ENCODE measurements around the gene WDR48. TPM values are rescaled to one million over a fixed set of nuclear protein-coding genes. Genes with fewer than 3 reads are reported as not detected.

The WDR48 gene
- total RNA-seq, 2 experiments from 2014 or later, result 38.7 to 40.4 TPM

DNA sequence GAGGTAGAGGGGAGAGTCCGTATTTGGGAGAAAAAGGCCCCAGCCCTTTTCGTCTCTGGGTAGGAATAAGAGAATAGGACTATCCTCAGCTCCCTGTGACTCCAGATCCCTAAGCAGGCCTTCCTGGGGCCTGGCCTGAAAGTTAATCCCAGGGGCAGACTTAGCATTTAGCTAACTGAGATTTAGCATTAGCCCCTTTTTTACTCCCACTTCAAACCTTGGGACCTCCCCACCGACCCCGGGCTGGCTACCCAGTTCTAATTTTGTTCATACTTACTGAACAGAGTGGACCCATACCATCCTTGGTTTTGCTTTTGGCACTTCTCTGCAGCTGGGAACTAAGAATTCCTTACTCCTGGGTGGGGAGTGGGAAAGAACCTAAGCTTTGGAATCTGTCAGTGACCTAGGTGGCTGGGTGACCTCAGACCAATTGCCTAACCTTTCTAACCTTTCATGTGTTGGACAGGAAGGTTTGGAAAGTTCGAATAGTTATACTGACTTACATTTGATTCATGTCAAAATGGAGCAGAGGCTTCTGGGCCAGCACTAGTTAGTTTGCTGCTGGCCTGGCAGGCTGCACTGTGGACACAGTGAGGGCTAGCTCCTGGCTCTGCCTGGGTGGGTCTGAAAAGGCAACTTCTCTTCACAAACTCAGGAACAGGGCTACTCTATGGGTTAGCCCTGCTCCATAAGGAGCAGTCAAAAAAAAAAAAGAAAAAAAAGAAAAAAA is 67.3 kb downstream of the WDR48 start:
- CTCF ChIA-PET, result interaction anchor here (1.8 to 2.0 kb wide), 2 partner anchors 9 to 169 kb away, joined by 5 to 8 read pairs; no protein-coding TSS in a partner anchor
- Mint-ChIP-seq H3K27ac (no peak overlapping the region), H3K4me3 (no peak overlapping the region)

DNA sequence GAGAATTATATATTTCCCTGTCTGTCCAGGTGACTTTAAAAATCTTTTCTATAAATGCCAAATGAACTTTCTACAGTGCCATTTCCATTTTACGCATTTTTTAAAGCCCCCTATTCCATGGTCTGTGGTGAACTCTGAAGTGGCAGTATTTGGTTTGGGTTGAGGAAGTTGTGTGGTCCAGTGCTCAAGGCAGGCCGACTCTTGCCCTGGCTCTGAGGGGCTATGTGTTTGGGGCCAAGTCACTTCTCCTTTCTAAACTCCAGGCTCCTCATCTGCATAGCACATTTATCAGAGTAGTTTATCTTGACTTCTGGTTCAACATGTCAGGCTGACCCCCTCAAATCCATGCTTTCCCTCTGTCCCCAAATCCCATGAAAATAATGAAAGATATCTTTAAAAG is 69.8 kb downstream of the WDR48 start:
- POLR2A ChIA-PET, result no interaction called here
- H3K27me3 Mint-ChIP-seq, result peaks cover 1% of the 10 kb centered on the region
- no peak overlapping the region for H3K4me3 Mint-ChIP-seq

More for the DNA sequence above, 67.3 kb downstream of the WDR48 start:
- Mint-ChIP-seq H3K9me3 (no peaks in the 10 kb centered on the region), H3K27me3 (peaks cover 1% of the 10 kb centered on the region), H3K36me3 (ENCODE audit: low read depth) (no peaks in the 10 kb centered on the region), H3K4me1 (no peaks in the 10 kb centered on the region)
- POLR2A ChIA-PET, result no interaction called here
- DNase-seq, result no peak

DNA sequence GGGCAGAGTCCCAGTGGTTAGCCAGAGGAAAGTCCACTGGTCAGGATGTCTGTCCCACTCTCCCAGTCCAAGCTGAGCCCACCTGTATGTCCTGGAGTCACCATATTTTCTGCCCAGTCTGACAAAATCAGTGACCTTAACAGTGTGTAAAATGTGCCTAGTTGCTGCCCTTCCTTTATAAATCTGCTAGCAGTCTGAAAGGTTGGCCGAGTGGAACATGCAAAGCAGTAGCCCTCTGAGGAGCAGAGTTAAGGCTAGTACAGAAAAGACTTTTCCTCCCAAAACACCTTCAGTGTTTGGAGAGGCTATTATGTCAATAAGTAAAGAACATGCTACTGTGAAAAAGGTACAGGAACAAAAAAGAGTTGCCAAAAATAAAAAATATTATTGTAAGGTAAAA is 71.0 kb downstream of the WDR48 start:
- Mint-ChIP-seq H3K27me3 (peaks cover 1% of the 10 kb centered on the region), H3K4me1 (peaks cover 15% of the 10 kb centered on the region), H3K27ac (no peak overlapping the region), H3K36me3 (ENCODE audit: low read depth) (no peaks in the 10 kb centered on the region), H3K9me3 (no peaks in the 10 kb centered on the region), H3K4me3 (no peak overlapping the region)
- ChIA-PET POLR2A (no interaction called here), CTCF (interaction anchor here (0.7 to 1.4 kb wide), 2 partner anchors 9 to 169 kb away, joined by 3 to 4 read pairs; no protein-coding TSS in a partner anchor)
- no peak for DNase-seq

More for the DNA sequence above, 69.8 kb downstream of the WDR48 start:
- Mint-ChIP-seq H3K9me3 (no peaks in the 10 kb centered on the region), H3K27ac (no peak overlapping the region), H3K36me3 (ENCODE audit: low read depth) (no peaks in the 10 kb centered on the region), H3K4me1 (peaks cover 3% of the 10 kb centered on the region)
- CTCF ChIA-PET, result no interaction called here
- no peak for DNase-seq

DNA sequence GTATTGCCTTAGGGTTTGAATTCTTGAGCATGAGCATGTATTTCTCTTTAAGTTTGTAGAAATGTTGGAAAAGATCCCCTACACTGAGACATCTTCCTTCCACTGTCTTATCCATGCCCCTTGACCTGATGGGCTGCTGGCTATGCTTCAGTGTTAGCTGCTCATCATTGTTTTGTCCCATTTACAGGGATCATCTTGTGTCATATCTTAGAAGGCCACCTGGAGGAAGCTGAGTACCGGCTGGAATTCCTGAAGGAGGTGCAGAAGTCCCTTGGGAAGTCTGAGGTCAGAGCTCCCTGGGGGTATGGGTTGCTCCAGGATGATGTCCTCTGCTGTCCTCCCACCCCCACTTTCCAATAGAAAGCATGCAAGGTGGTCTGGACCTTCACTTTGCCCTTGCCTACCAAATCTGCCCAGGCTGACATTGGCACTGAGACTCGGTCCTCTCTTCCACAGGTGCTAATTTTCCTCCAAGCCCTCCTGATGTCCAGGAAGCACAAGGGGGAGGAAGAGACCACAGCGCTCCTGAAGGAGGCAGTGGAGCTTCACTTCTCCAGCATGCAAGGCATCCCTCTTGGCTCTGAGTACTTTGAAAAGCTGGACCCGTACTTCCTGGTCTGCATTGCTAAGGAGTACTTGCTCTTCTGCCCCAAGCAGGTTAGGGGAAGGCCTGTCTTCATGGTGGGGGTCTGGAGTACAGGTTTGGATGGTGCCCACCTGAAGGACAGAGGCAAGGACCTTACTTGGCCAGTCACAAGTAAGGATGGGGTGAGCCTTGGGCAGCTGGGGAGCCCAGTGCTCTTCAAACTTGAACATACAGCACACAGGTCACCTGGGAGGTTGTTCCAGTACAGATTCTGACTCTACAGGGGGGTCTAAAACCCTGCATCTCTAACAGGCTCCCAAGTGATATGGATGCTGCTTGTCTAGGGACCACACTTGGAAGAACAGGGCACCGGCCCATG is 73.3 kb downstream of the WDR48 start:
- no peaks in the 10 kb centered on the region for H3K36me3 Mint-ChIP-seq (ENCODE audit: low read depth)
- peaks cover 23% of the 10 kb centered on the region for H3K4me1 Mint-ChIP-seq
- no peak for DNase-seq
- H3K27ac Mint-ChIP-seq, result no peak overlapping the region
- ChIA-PET CTCF (interaction anchor here (0.8 to 4.2 kb wide), 5 partner anchors 24 to 253 kb away, joined by 3 to 96 read pairs (median 4); no protein-coding TSS in a partner anchor), POLR2A (interaction anchor here (1.1 kb wide), 1 partner anchor 22 kb away, joined by 3 read pairs; no protein-coding TSS in a partner anchor)
- no peaks in the 10 kb centered on the region for H3K27me3 Mint-ChIP-seq
- H3K4me3 Mint-ChIP-seq, result no peak overlapping the region
- H3K9me3 Mint-ChIP-seq, result no peaks in the 10 kb centered on the region

DNA sequence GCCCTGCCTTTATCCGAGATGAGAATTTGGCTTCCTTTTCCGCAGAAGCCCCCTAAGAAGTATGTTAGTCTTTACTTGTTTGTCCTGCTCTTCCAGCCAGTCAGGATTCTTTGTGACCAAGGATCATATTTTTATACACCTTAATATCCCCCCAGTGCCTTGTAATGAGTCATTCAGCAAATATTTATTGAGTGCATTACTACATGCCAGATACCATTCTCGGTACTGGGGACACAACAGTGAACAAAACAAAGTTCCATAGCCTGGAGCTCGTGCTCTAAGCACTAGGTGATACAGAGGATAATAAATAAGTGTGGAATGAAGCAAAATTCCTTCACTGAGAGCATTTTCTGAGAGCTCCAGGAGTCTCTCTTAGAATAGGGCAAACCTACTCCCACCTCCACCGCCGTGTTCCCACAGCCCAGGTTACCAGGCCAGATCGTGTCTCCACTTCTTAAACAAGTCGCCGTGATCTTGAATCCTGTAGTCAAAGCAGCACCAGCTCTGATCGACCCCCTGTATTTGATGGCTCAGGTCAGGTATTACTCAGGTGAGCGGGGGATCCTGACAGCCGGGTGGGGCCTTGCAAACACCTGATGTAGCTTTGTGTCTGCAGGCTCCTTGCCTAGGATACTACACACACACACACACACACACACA is 74.2 kb downstream of the WDR48 start:
- Mint-ChIP-seq H3K27ac (no peak overlapping the region), H3K9me3 (no peaks in the 10 kb centered on the region), H3K4me3 (no peak overlapping the region), H3K27me3 (no peaks in the 10 kb centered on the region), H3K36me3 (ENCODE audit: low read depth) (no peaks in the 10 kb centered on the region), H3K4me1 (peaks cover 24% of the 10 kb centered on the region)
- ChIA-PET POLR2A (interaction anchor here (1.1 to 1.9 kb wide), 3 partner anchors 10 to 21 kb away, joined by 3 to 7 read pairs (median 4); no protein-coding TSS in a partner anchor), CTCF (interaction anchor here (0.8 to 4.2 kb wide), 6 partner anchors 9 to 164 kb away, joined by 3 to 96 read pairs (median 12); partner anchors contain the start of genes GORASP1 and TTC21A)
- no peak for DNase-seq

DNA sequence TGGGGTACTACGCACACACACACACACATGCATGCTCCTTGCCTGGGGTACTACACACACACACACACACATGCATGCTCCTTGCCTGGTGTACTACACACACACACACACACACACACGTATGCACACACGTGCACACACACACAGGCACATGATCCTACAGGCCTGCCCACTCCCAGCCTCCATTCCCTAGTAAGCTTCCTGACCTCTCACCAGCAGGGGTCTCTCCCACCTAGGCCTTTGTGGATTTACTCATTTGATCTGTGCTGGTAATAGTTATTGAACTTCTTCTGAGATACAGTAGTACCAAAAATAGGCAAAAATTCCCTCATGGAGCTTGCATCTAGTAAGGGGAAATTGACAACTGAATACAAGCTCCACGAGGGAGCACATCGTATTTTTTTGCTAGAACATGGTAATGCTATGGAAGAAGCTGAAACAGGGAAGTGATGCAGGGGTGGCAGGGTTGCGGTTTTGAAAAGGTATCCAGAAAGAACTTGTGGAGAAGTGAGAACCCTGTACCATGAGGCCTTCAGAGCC is 74.8 kb downstream of the WDR48 start:
- Mint-ChIP-seq H3K9me3 (no peaks in the 10 kb centered on the region), H3K27me3 (no peaks in the 10 kb centered on the region), H3K27ac (no peak overlapping the region), H3K4me1 (peaks cover 24% of the 10 kb centered on the region), H3K36me3 (ENCODE audit: low read depth) (no peaks in the 10 kb centered on the region), H3K4me3 (no peak overlapping the region)
- POLR2A ChIA-PET, result interaction anchor here (0.5 to 2.5 kb wide), 10 partner anchors 9 to 161 kb away, joined by 3 to 20 read pairs (median 4); partner anchors contain the start of genes GORASP1 and TTC21A
- no peak for DNase-seq
- CTCF ChIA-PET, result interaction anchor here (0.7 to 4.2 kb wide), 12 partner anchors 8 to 252 kb away, joined by 3 to 96 read pairs (median 4); partner anchors contain the start of genes GORASP1 and TTC21A

DNA sequence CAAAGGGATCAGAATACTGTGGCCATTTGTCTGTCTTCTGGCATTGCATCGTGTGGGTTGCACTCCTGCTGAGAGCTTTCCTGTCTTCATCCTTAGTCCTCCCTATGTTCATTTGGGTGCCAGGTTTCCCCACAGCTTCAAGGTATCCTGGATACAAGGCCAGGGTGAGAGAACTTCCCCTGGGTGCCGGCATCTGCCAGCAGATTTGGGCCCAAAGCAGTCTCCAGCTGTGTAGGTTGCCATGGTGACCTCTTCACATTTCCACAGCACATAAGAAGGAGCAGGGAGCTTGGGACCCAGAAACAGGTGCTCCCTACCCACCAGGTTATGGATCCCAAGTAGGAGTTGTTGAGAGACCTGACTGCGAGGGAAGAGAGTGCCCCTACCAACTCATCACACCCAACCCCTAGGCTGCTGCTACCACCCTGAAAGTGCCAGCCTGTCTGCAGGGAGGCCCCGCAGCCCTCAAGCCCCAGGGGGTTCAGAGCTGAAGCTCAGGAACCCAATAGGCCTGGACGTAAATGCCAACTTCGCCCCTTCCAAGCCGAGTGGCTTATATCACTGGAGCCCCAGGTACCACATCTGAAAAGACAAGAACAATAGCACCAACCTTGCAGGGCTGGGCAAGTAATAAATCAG is 75.6 kb downstream of the WDR48 start:
- no peak overlapping the region for H3K4me3 Mint-ChIP-seq

DNA sequence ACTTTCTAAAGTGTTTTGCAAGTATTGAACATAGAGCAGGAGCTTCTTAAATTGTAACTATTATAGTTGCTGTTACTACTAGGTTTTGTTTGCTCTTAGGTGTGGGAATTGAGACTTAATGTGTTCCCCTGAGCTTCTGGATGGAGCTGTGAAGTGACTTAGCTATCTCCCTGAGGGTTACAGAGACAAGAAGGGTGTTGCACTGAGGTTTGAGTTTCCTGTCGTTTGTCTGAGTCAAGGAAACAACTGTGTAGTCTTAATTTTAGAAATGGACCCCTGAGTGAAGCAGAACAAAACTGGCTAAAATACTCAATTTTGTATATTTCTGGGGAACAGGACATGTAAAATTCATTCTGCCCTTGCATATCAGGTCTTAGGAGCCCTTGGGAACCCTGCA is 76.1 kb downstream of the WDR48 start:
- Mint-ChIP-seq H3K9me3 (no peaks in the 10 kb centered on the region), H3K27ac (peak overlapping the region; percentile 72), H3K36me3 (ENCODE audit: low read depth) (no peaks in the 10 kb centered on the region), H3K4me1 (peaks cover 24% of the 10 kb centered on the region), H3K27me3 (no peaks in the 10 kb centered on the region), H3K4me3 (no peak overlapping the region)
- ChIA-PET POLR2A (interaction anchor here (0.9 to 2.5 kb wide), 13 partner anchors 8 to 268 kb away, joined by 3 to 20 read pairs (median 4); partner anchors contain the start of genes GORASP1 and TTC21A), CTCF (interaction anchor here (0.9 to 4.2 kb wide), 8 partner anchors 9 to 162 kb away, joined by 3 to 96 read pairs (median 4); partner anchors contain the start of genes GORASP1 and TTC21A)
- no peak for DNase-seq

More for the DNA sequence above, 75.6 kb downstream of the WDR48 start:
- no peaks in the 10 kb centered on the region for H3K27me3 Mint-ChIP-seq
- no peak for DNase-seq
- CTCF ChIA-PET, result interaction anchor here (0.7 to 4.2 kb wide), 14 partner anchors 9 to 251 kb away, joined by 3 to 96 read pairs (median 4); partner anchors contain the start of genes GORASP1 and TTC21A
- peaks cover 24% of the 10 kb centered on the region for H3K4me1 Mint-ChIP-seq
- no peaks in the 10 kb centered on the region for H3K9me3 Mint-ChIP-seq
- POLR2A ChIA-PET, result interaction anchor here (0.5 to 2.5 kb wide), 14 partner anchors 9 to 269 kb away, joined by 3 to 20 read pairs (median 4); partner anchors contain the start of genes GORASP1 and TTC21A
- peak overlapping the region; percentile 72 for H3K27ac Mint-ChIP-seq
- no peaks in the 10 kb centered on the region for H3K36me3 Mint-ChIP-seq (ENCODE audit: low read depth)

DNA sequence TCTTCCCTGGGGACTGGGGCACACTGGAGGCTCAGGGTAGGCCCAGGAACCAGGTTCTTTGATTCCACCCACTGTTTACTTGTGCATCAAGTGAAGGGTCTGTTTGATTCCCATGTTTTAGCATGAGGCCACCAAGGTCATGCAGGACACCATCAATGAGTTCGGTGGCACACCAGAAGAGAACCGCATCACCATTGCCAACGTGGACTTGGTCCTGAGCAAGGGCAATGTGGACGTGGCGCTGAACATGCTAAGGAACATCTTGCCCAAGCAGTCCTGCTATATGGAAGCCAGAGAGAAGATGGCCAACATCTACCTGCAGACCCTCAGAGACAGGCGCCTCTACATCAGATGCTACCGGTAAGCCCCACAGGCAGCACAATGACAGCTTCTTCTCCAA is 77.1 kb downstream of the WDR48 start:
- Mint-ChIP-seq H3K9me3 (no peaks in the 10 kb centered on the region), H3K4me1 (peaks cover 24% of the 10 kb centered on the region), H3K36me3 (ENCODE audit: low read depth) (no peaks in the 10 kb centered on the region), H3K27me3 (no peaks in the 10 kb centered on the region), H3K27ac (peak overlapping the region; percentile 9), H3K4me3 (no peak overlapping the region)
- no peak for DNase-seq
- ChIA-PET POLR2A (interaction anchor here (1.1 to 2.5 kb wide), 3 partner anchors 15 to 21 kb away, joined by 3 to 20 read pairs (median 12); partner anchors contain the start of genes GORASP1 and TTC21A), CTCF (interaction anchor here (1.4 to 4.2 kb wide), 4 partner anchors 18 to 161 kb away, joined by 4 to 96 read pairs (median 13); no protein-coding TSS in a partner anchor)

DNA sequence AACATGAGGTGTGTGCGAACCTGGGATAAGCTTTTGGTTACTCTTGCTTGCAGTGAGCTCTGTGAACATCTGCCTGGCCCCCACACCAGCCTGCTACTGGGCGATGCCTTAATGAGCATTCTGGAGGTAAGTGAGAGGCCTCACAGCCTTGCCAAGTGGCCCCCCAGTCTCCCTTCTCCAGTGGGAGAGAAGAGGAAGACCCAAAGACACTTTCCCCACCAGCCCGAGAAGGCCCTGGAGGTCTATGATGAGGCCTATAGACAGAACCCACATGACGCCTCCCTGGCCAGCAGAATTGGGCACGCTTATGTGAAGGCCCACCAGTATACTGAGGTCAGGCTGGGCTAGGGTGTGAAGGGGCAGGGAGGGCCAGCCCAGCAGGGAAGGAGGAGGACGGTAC is 78.2 kb downstream of the WDR48 start:
- Mint-ChIP-seq H3K9me3 (no peaks in the 10 kb centered on the region), H3K4me1 (peaks cover 24% of the 10 kb centered on the region), H3K27me3 (no peaks in the 10 kb centered on the region), H3K4me3 (no peak overlapping the region), H3K36me3 (ENCODE audit: low read depth) (no peaks in the 10 kb centered on the region), H3K27ac (no peak overlapping the region)
- CTCF ChIA-PET, result interaction anchor here (1.0 to 2.7 kb wide), 2 partner anchors 158 to 160 kb away, joined by 3 to 10 read pairs; no protein-coding TSS in a partner anchor
- POLR2A ChIA-PET, result interaction anchor here (0.9 to 2.3 kb wide), 2 partner anchors 13 to 20 kb away, joined by 3 to 9 read pairs; no protein-coding TSS in a partner anchor
- DNase-seq, result no peak

DNA sequence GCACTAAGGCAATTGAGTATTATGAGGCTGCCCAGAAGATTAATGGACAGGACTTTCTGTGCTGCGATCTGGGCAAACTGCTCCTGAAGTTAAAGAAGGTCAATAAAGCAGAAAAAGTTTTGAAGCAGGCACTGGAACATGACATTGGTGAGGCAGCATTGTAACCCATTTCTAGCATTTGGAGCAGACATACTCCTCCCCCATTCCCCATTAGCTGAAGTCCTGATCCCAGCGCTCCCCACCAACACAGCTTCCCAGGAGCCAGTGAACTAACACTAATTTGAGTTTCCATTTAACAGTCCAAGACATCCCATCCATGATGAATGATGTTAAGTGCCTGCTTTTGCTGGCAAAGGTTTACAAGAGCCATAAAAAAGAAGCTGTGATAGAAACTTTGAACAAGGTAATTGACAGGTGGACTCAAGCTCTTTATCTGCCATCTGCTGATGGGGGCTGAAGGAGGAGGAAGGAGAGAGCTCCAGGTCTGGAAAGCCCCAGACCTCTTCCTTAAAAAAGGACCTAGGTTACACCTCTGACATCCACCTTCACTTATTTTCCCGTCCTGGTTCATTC is 79.0 kb downstream of the WDR48 start:
- Mint-ChIP-seq H3K27me3 (no peaks in the 10 kb centered on the region), H3K27ac (no peak overlapping the region), H3K36me3 (ENCODE audit: low read depth) (no peaks in the 10 kb centered on the region), H3K4me1 (peaks cover 24% of the 10 kb centered on the region), H3K9me3 (no peaks in the 10 kb centered on the region), H3K4me3 (no peak overlapping the region)
- POLR2A ChIA-PET, result interaction anchor here (0.8 to 2.3 kb wide), 4 partner anchors 12 to 19 kb away, joined by 3 to 9 read pairs (median 6); no protein-coding TSS in a partner anchor
- CTCF ChIA-PET, result interaction anchor here (1.0 to 2.7 kb wide), 3 partner anchors 26 to 160 kb away, joined by 3 to 10 read pairs (median 3); no protein-coding TSS in a partner anchor
- no peak for DNase-seq
